ENCODE data around the gene IGSF9B.

- TF ChIP-seq CTCF (IDR thresholded peaks at IDR 0.05) (no peak), REST (IDR thresholded peaks at IDR 0.05; ENCODE audit: insufficient read depth in 1 of 2, low read depth in 2 of 2, low read length in 1 of 2) (no peak), POLR2AphosphoS5 (IDR thresholded peaks at IDR 0.05; ENCODE audit: low read depth, low read length) (no peak)
Measured at GRCh38 chr11:133898770-133899115, 58.0 kb downstream of the IGSF9B start.

Measured in Panc1 (cell line).